HCT116 (cell line): ENCODE results near the gene TAF6. TPM values are rescaled to one million over a fixed set of nuclear protein-coding genes. Genes with fewer than 3 reads are reported as not detected.
A peak's percentile ranks its signal among the peaks of the same experiment; 100 is the strongest.

Experiments used
- ATAC-seq: fragments of 200-7000 bp; cut with Tn5 transposase; 2 replicates; pipeline ENCODE4 v1.9.1; 2020; ENCODE audit warnings: mild to moderate bottlenecking, moderate library complexity
- BruUV-seq: library from RNA; stranded (reverse); fragments of 400-500 nt; replicated peaks from 2 replicates; lab custom pipeline; 2021; lab: Mats Ljungman, UMichigan
- CTCF ChIA-PET: fragments of 300-600 bp; sonication (Branson Sonifier 250); formaldehyde crosslinking; loops from one replicate; lab custom pipeline; 2021; ENCODE audit warnings: antibody characterized with exemption; lab: Charles Lee
- POLR2A ChIA-PET: fragments of 300-600, 350-600 bp; sonication (Branson Sonifier 250); formaldehyde crosslinking; loops from one replicate; lab custom pipeline; 2021; ENCODE audit warnings: antibody characterized with exemption; lab: Charles Lee
- RAD21 ChIA-PET, 2 experiments: fragments of 300-600 bp; sonication (Branson Sonifier 250); formaldehyde crosslinking; loops; one replicate each; lab custom pipeline; 2023; ENCODE audit warnings: low total read pairs in 2 of 2; ENCODE audit not compliant: uncharacterized antibody in 2 of 2, unreplicated experiment in 2 of 2, low non-redundant PET in 1 of 2; lab: Charles Lee
- DNase-seq: peaks from one replicate; pipeline ENCODE4 v3.0.0-alpha.2; 2010; ENCODE audit warnings: low read depth, low spot score
- H2AFZ ChIP-seq: fragments of 200-600 bp; shearing (Covaris generic), sonication (generic); 2 replicates; pipeline ENCODE4 v1.6.1; 2017; ENCODE audit warnings: low read depth, mixed run types, mixed read lengths, antibody characterized with exemption, low read length; ENCODE audit not compliant: poor library complexity, severe bottlenecking
- H3K27ac ChIP-seq: 2 replicates; pipeline ENCODE4 v1.5.1; 2012; ENCODE audit warnings: low read depth, low read length
- H3K27me3 ChIP-seq: fragments of 200-600 bp; sonication (generic); 2 replicates; pipeline ENCODE4 v1.6.1; 2016; ENCODE audit warnings: mixed run types, low read length, mixed read lengths; ENCODE audit not compliant: insufficient read depth
- H3K36me3 ChIP-seq, 2 experiments: fragments of 200-500 bp in 1 of 2; fragments of 200-600 bp in 1 of 2; sonication (Bioruptor generic) in 1 of 2; sonication (generic) in 1 of 2; 2 replicates each; pipeline versions ENCODE4 v1.5.1 to v1.6.1; 2014 to 2016; ENCODE audit warnings: low read length in 2 of 2, inconsistent platforms in 1 of 2, mixed read lengths in 1 of 2, mixed run types in 1 of 2; ENCODE audit not compliant: insufficient read depth in 2 of 2, control insufficient read depth in 1 of 2
- H3K4me1 ChIP-seq, 2 experiments: fragments of 200-600 bp in 1 of 2; sonication (generic) in 1 of 2; 2 replicates each; pipeline versions ENCODE4 v1.5.1 to v1.6.1; 2012 to 2017; ENCODE audit warnings: low read length in 2 of 2, inconsistent platforms in 1 of 2, mild to moderate bottlenecking in 1 of 2, mixed read lengths in 1 of 2, mixed run types in 1 of 2, moderate library complexity in 1 of 2; ENCODE audit not compliant: insufficient read depth in 2 of 2, control insufficient read depth in 1 of 2
- H3K4me2 ChIP-seq: fragments of 200-600 bp; sonication (generic); 2 replicates; pipeline ENCODE4 v1.6.1; 2017; ENCODE audit warnings: mixed run types, low read length, mixed read lengths
- H3K4me3 ChIP-seq, 2 experiments: fragments of 200-600 bp in 1 of 2; sonication (generic) in 1 of 2; replicated peaks in 1 of 2; 2 replicates each; pipeline ENCODE4 v1.5.1; 2011 to 2016; ENCODE audit warnings: low read length in 2 of 2, control low read depth in 1 of 2, low read depth in 1 of 2, mild to moderate bottlenecking in 1 of 2, mixed read lengths in 1 of 2, mixed run types in 1 of 2
- H3K79me2 ChIP-seq: fragments of 200-600 bp; sonication (generic); 2 replicates; pipeline ENCODE4 v1.6.1; 2017; ENCODE audit warnings: mild to moderate bottlenecking, mixed run types, low read length, moderate library complexity, mixed read lengths; ENCODE audit not compliant: insufficient read depth
- H3K9ac ChIP-seq: fragments of 200-600 bp; sonication (generic); 2 replicates; pipeline ENCODE4 v1.6.1; 2016; ENCODE audit warnings: low read length, mixed read lengths
- H3K9me2 ChIP-seq: fragments of 200-600 bp; sonication (generic), shearing (Covaris generic); 2 replicates; pipeline ENCODE4 v1.6.1; 2017; ENCODE audit warnings: mixed run types, mild to moderate bottlenecking, moderate library complexity; ENCODE audit not compliant: insufficient read depth
- H3K9me3 ChIP-seq, 2 experiments: fragments of 200-500 bp in 1 of 2; fragments of 200-600 bp in 1 of 2; sonication (Bioruptor generic) in 1 of 2; sonication (generic) in 1 of 2; 2 replicates each; pipeline ENCODE4 v1.6.1; 2014 to 2017; ENCODE audit warnings: low read length in 2 of 2, mixed read lengths in 2 of 2, inconsistent platforms in 1 of 2, low read depth in 1 of 2, mild to moderate bottlenecking in 1 of 2, mixed run types in 1 of 2, moderate library complexity in 1 of 2; ENCODE audit not compliant: control insufficient read depth in 1 of 2, insufficient read depth in 1 of 2
- H4K20me1 ChIP-seq: fragments of 200-600 bp; sonication (generic), shearing (Covaris generic); 2 replicates; pipeline ENCODE4 v1.6.1; 2017; ENCODE audit warnings: mixed run types, mild to moderate bottlenecking, moderate library complexity; ENCODE audit not compliant: insufficient read depth
- ATF3 ChIP-seq: IDR thresholded peaks from 2 replicates; pipeline ENCODE4 v1.6.1; 2012
- CBX3 ChIP-seq: IDR thresholded peaks from 2 replicates; pipeline ENCODE4 v1.6.1; 2012; ENCODE audit warnings: low read depth
- CEBPB ChIP-seq: IDR thresholded peaks from 2 replicates; pipeline ENCODE4 v1.6.1; 2012; ENCODE audit warnings: low read depth
- EZH2 ChIP-seq: fragments of 200-600 bp; sonication (generic); IDR thresholded peaks from 2 replicates; pipeline ENCODE4 v1.6.1; 2017; ENCODE audit warnings: antibody characterized with exemption, mixed run types
- EZH2phosphoT487 ChIP-seq: fragments of 200-600 bp; IDR thresholded peaks from 2 replicates; pipeline ENCODE4 v1.6.1; 2018; ENCODE audit warnings: antibody characterized with exemption, borderline replicate concordance
- FOSL1 ChIP-seq: IDR thresholded peaks from 2 replicates; pipeline ENCODE4 v1.6.1; 2012; ENCODE audit warnings: low read depth
- JUND ChIP-seq: IDR thresholded peaks from 2 replicates; pipeline ENCODE4 v1.6.1; 2012
- MAX ChIP-seq: IDR thresholded peaks from 2 replicates; pipeline ENCODE4 v1.6.1; 2012
- POLR2A ChIP-seq: IDR thresholded peaks from 2 replicates; pipeline ENCODE4 v1.7.0; 2011; ENCODE audit warnings: borderline replicate concordance; ENCODE audit not compliant: insufficient read depth, insufficient read length; ENCODE audit errors: extremely low read depth
- POLR2AphosphoS5 ChIP-seq: IDR thresholded peaks from 2 replicates; pipeline ENCODE4 v1.6.1; 2011; ENCODE audit warnings: mild to moderate bottlenecking, low read depth, low read length, moderate library complexity
- RAD21 ChIP-seq: IDR thresholded peaks from 2 replicates; pipeline ENCODE4 v1.6.1; 2012; ENCODE audit warnings: low read depth, mild to moderate bottlenecking
- REST ChIP-seq: IDR thresholded peaks from 2 replicates; pipeline ENCODE4 v1.6.1; 2012; ENCODE audit warnings: low read depth
- SIN3A ChIP-seq: IDR thresholded peaks from 2 replicates; pipeline ENCODE4 v1.6.1; 2012; ENCODE audit warnings: low read depth
- SP1 ChIP-seq: IDR thresholded peaks from 2 replicates; pipeline ENCODE4 v1.6.1; 2012; ENCODE audit warnings: low read depth
- SRF ChIP-seq: IDR thresholded peaks from 2 replicates; pipeline ENCODE4 v1.6.1; 2012; ENCODE audit warnings: low read depth
- TCF7L2 ChIP-seq: IDR thresholded peaks from 2 replicates; pipeline ENCODE4 v1.7.0; 2011; ENCODE audit warnings: borderline replicate concordance, inconsistent platforms; ENCODE audit not compliant: insufficient read depth, insufficient read length; ENCODE audit errors: extremely low read depth
- YY1 ChIP-seq: IDR thresholded peaks from 2 replicates; pipeline ENCODE4 v1.6.1; 2011; ENCODE audit warnings: low read length, low read depth, moderate library complexity, mild to moderate bottlenecking; ENCODE audit not compliant: insufficient replicate concordance; ENCODE audit errors: extremely low read depth
- intact Hi-C: fragments of 100-400 bp; cut with micrococcal nuclease; formaldehyde crosslinking; loops from 2 replicates; pipeline ENCODE4 v1.10.0; 2022
- total RNA-seq: library from RNA; stranded (reverse); gene quantifications from one replicate; pipeline ENCODE4 v1.2.1, GENCODE V29; 2021; ENCODE audit not compliant: unreplicated experiment

Gene TAF6
- total RNA-seq, 1 experiment from 2014 or later = 67.4 TPM

- H2AFZ ChIP-seq = no peak overlapping the region
- H4K20me1 ChIP-seq = no peaks in the 10 kb centered on the region
- peaks cover 5 to 6% of the 10 kb centered on the region in 2 experiments; a peak in 2 of 4 replicates for H3K9me3 ChIP-seq
- no peak overlapping the region for H3K27ac ChIP-seq
- H3K36me3 ChIP-seq = peaks cover 11 to 17% of the 10 kb centered on the region in 2 experiments
- intact Hi-C loops = no loop called here
- H3K4me2 ChIP-seq = no peak overlapping the region
- H3K4me1 ChIP-seq = no peaks in the 10 kb centered on the region
- no peak for TF ChIP-seq EZH2
- TF ChIP-seq CEBPB = no peak
- no peak for TF ChIP-seq YY1
- ChIA-PET CTCF (no interaction called here), RAD21 (no interaction called here), POLR2A (no interaction called here)
- no peak overlapping the region for H3K9ac ChIP-seq
- H3K4me3 ChIP-seq = no peak overlapping the region
- ATAC-seq (0 out of 2 replicates have a peak, but pooled peaks have one; percentile 16), DNase-seq (no peak)
- no TSS peak for BruUV-seq
- H3K79me2 ChIP-seq = no peaks in the 10 kb centered on the region
- no peaks in the 10 kb centered on the region for H3K9me2 ChIP-seq
- no peaks in the 10 kb centered on the region for H3K27me3 ChIP-seq
Measured at GRCh38 chr7:100065452-100066186, 53.5 kb downstream of the TAF6 start.

- BruUV-seq = TSS peak; percentile 34
- ATAC-seq = no peak
- CTCF ChIA-PET = interaction anchor here (1.3 kb wide), 1 partner anchor 70 kb away, joined by 4 read pairs; no protein-coding TSS in a partner anchor
Measured at GRCh38 chr7:100064162-100064561, 55.0 kb downstream of the TAF6 start.

More at GRCh38 chr7:100064162-100064561, 55.0 kb downstream of the TAF6 start:
- H2AFZ ChIP-seq = no peak overlapping the region
- H3K9ac ChIP-seq = no peak overlapping the region
- ChIA-PET POLR2A (no interaction called here), RAD21 (no interaction called here)
- H3K9me2 ChIP-seq = no peaks in the 10 kb centered on the region
- intact Hi-C loops = no loop called here
- no peaks in the 10 kb centered on the region for H3K4me1 ChIP-seq
- H3K27me3 ChIP-seq = no peaks in the 10 kb centered on the region
- H3K4me3 ChIP-seq = no peak overlapping the region
- H3K27ac ChIP-seq = no peak overlapping the region
- no peak overlapping the region for H3K4me2 ChIP-seq
- no peaks in the 10 kb centered on the region for H3K79me2 ChIP-seq
- H4K20me1 ChIP-seq = no peaks in the 10 kb centered on the region
- peaks cover 5% of the 10 kb centered on the region in 2 experiments; a peak in 3 of 4 replicates for H3K36me3 ChIP-seq
- no peaks in the 10 kb centered on the region for H3K9me3 ChIP-seq
- no peak for TF ChIP-seq FOSL1
- no peak for TF ChIP-seq SRF
- no peak for TF ChIP-seq MAX
- TF ChIP-seq CEBPB = no peak
- TF ChIP-seq ATF3 = no peak
- TF ChIP-seq EZH2phosphoT487 = no peak
- no peak for TF ChIP-seq POLR2AphosphoS5
- TF ChIP-seq EZH2 = no peak
- no peak for TF ChIP-seq REST
- TF ChIP-seq POLR2A = no peak
- TF ChIP-seq RAD21 = no peak
- TF ChIP-seq SIN3A = no peak
- no peak for TF ChIP-seq JUND
- TF ChIP-seq YY1 = no peak
- no peak for TF ChIP-seq TCF7L2
- TF ChIP-seq SP1 = no peak
- no peak for TF ChIP-seq CBX3
- no peak for DNase-seq
